ENCODE results near the gene LRRK2.

GRCh38 chr12:40248034-40248433 is 23.2 kb downstream of the LRRK2 start:
- TF ChIP-seq USF2 (IDR thresholded peaks at IDR 0.05; ENCODE audit: low read depth, low read length) (no peak), USF2 (CRISPR knock-in tag; IDR thresholded peaks at IDR 0.05; ENCODE audit: borderline replicate concordance) (no peak), CBX5 (CRISPR knock-in tag; IDR thresholded peaks at IDR 0.05; ENCODE audit: borderline replicate concordance) (no peak), ELF4 (CRISPR knock-in tag; IDR thresholded peaks at IDR 0.05; ENCODE audit: borderline replicate concordance) (no peak), RORA (CRISPR knock-in tag; IDR thresholded peaks at IDR 0.05) (no peak), REST (IDR thresholded peaks at IDR 0.05; ENCODE audit: borderline replicate concordance in 1 of 2, low read depth in 1 of 2, low read length in 2 of 2) (no peak), ZNF501 (CRISPR knock-in tag; IDR thresholded peaks at IDR 0.05) (no peak), ZBTB2 (CRISPR knock-in tag; IDR thresholded peaks at IDR 0.05; ENCODE audit: low read depth) (no peak), ZFP37 (CRISPR knock-in tag; IDR thresholded peaks at IDR 0.05; ENCODE audit: borderline replicate concordance) (no peak), CTCF (CRISPR knock-in tag; IDR thresholded peaks at IDR 0.05) (no peak), ZBTB25 (CRISPR knock-in tag; IDR thresholded peaks at IDR 0.05) (no peak), SAFB2 (CRISPR knock-in tag; IDR thresholded peaks at IDR 0.05; ENCODE audit: borderline replicate concordance, low read depth) (no peak), PREB (CRISPR knock-in tag; IDR thresholded peaks at IDR 0.05) (no peak)
